ENCODE data around the gene MYH3. TPM values are rescaled to one million over a fixed set of nuclear protein-coding genes. Genes with fewer than 3 reads are reported as not detected.

The MYH3 gene
- total RNA-seq, 1 experiment from 2014 or later = 2.9 TPM

DNA sequence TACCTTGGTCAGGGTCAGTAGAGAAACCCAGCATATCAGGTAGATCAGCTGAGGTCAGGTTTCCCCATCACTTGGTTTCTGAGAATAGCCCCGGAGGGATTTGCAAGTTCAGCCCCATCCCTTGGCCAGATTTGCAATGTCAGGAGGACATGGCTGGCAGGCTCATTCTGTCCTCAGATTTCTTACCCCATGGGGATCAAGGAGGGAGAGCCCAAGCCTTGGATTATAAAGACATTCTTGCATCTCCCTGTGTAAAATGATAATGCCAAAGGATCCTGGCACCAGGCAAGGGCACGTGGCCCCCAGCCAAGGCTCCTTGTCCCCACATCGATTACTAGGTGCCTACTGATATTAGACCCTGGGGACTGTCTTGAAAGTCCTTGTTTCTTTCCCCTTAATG, 53.2 kb downstream of the MYH3 start:
- H2BK20ac ChIP-seq (ENCODE audit: low read depth, low read length, poor library complexity, severe bottlenecking) = no peak overlapping the region
- H4K20me1 ChIP-seq (ENCODE audit: control insufficient read depth, insufficient read depth, insufficient read length) = no peaks in the 10 kb centered on the region
- no peaks in the 10 kb centered on the region for H3K36me3 Mint-ChIP-seq (ENCODE audit: insufficient read depth in 1 of 3, low read depth in 3 of 3)
- TF ChIP-seq, protein P1, sequence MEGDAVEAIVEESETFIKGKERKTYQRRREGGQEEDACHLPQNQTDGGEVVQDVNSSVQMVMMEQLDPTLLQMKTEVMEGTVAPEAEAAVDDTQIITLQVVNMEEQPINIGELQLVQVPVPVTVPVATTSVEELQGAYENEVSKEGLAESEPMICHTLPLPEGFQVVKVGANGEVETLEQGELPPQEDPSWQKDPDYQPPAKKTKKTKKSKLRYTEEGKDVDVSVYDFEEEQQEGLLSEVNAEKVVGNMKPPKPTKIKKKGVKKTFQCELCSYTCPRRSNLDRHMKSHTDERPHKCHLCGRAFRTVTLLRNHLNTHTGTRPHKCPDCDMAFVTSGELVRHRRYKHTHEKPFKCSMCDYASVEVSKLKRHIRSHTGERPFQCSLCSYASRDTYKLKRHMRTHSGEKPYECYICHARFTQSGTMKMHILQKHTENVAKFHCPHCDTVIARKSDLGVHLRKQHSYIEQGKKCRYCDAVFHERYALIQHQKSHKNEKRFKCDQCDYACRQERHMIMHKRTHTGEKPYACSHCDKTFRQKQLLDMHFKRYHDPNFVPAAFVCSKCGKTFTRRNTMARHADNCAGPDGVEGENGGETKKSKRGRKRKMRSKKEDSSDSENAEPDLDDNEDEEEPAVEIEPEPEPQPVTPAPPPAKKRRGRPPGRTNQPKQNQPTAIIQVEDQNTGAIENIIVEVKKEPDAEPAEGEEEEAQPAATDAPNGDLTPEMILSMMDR (conservative IDR thresholded peaks at IDR 0.05) = no peak
- no peak for DNase-seq
- H3K9me3 ChIP-seq (ENCODE audit: control insufficient read depth, low read depth, low read length) = no peaks in the 10 kb centered on the region
- no peak overlapping the region for H3K14ac ChIP-seq (ENCODE audit: insufficient read depth, low read length)
- H2BK15ac ChIP-seq (ENCODE audit: low read depth, low read length) = no peak overlapping the region
- H3K27ac Mint-ChIP-seq = no peak overlapping the region
- no peaks in the 10 kb centered on the region for H3K4me1 ChIP-seq (ENCODE audit: insufficient read depth, low read length)
- no peak overlapping the region for H4K5ac ChIP-seq (ENCODE audit: insufficient read length, low read depth, low read length)
- H3K4me1 Mint-ChIP-seq = peaks cover 5 to 8% of the 10 kb centered on the region in 2 experiments
- H3K79me2 ChIP-seq (ENCODE audit: insufficient read depth, low read length) = no peaks in the 10 kb centered on the region
- H3T11ph ChIP-seq (ENCODE audit: low read length) = no peak overlapping the region
- H3K4me2 ChIP-seq (ENCODE audit: insufficient read depth, insufficient read length, low read length) = no peak overlapping the region
- no peak overlapping the region for H3K27ac ChIP-seq (ENCODE audit: insufficient read length, low read depth, low read length)
- H3K27me3 Mint-ChIP-seq (ENCODE audit: low read depth) = no peaks in the 10 kb centered on the region
- H2AK5ac ChIP-seq (ENCODE audit: insufficient read length, low read length) = no peak overlapping the region
- no peak overlapping the region for H3K56ac ChIP-seq (ENCODE audit: insufficient read length, low read depth, low read length)
- H4K8ac ChIP-seq (replicated peaks; ENCODE audit: insufficient read length, low read depth, low read length) = no peak overlapping the region
- no peak overlapping the region for H2AFZ ChIP-seq (ENCODE audit: low read length)
- no peak overlapping the region for H4K91ac ChIP-seq (ENCODE audit: insufficient read length, low read depth, low read length)
- no peak overlapping the region for H3K4me3 Mint-ChIP-seq
- H3K79me1 ChIP-seq (ENCODE audit: insufficient read depth, low read depth, low read length, poor library complexity, severe bottlenecking) = no peaks in the 10 kb centered on the region
- H3K4ac ChIP-seq (ENCODE audit: low read depth, low read length) = no peak overlapping the region
- H2BK120ac ChIP-seq (ENCODE audit: low read depth, low read length, poor library complexity, severe bottlenecking) = no peak overlapping the region
- no peaks in the 10 kb centered on the region for H3K9me3 Mint-ChIP-seq
- no peaks in the 10 kb centered on the region for H3K23me2 ChIP-seq (ENCODE audit: insufficient read length, low read depth, low read length, poor library complexity, severe bottlenecking)
- no peak overlapping the region for H3K18ac ChIP-seq (ENCODE audit: insufficient read length, low read depth, low read length)
- H3K23ac ChIP-seq (ENCODE audit: insufficient read length, low read depth, low read length) = no peak overlapping the region
- WGBS (ENCODE audit: extremely low coverage, insufficient read length, low lambda C conversion rate) = no CpG with 5 or more reads among the region's 3 CpGs
- H2BK12ac ChIP-seq (ENCODE audit: insufficient read length, low read depth, low read length) = no peak overlapping the region
- no peak overlapping the region for H2BK5ac ChIP-seq (ENCODE audit: insufficient read length, low read length)
- H3K27me3 ChIP-seq (ENCODE audit: insufficient read depth, low read length) = no peaks in the 10 kb centered on the region
- H3K9ac ChIP-seq (ENCODE audit: extremely low read depth, insufficient read length, low read length) = no peak overlapping the region

Data from H9 (cell line).